ENCODE data around the gene MAP3K1. TPM values are rescaled to one million over a fixed set of nuclear protein-coding genes. Genes with fewer than 3 reads are reported as not detected.

Gene MAP3K1
- total RNA-seq, 4 donors from 2014 or later: 4.2 to 6.8 (median 5.4) TPM

DNA sequence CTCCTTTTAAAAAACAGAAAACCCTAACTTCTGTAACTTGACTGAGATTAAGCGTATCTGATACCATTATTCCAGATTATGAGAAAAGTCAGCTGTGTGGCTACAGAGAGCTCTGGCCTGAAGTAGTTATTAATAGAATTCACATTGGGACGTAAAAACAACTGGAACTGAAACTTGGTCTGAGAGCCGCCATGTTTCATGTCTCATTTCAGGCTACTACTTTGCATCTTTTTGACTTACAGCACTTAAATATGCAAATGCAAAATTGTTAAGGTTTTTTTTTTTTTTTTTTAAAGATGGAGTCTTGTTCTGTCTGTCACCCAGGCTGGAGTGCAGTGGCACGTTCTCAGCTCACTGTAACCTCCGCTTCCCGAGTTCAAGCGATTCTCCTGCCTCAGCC lies 25.2 kb downstream of the MAP3K1 start:
- no peak overlapping the region for H3K4me3 ChIP-seq
- no peak for DNase-seq
- H3K9me3 ChIP-seq: no peaks in the 10 kb centered on the region
- no peaks in the 10 kb centered on the region for H3K27me3 ChIP-seq
- ATAC-seq: no peak
- no peaks in the 10 kb centered on the region for H3K36me3 ChIP-seq
- intact Hi-C loops (cut with DNase I; ENCODE audit: low total_unique reads): no loop called here
- H3K4me1 ChIP-seq: peaks cover 21 to 51% of the 10 kb centered on the region in 2 donors
- in situ Hi-C loops (cut with MboI; ENCODE audit: low sequenced_read_pairs in 4 of 4): loop anchor here in 2 of 4 donors (10.0 to 25.0 kb wide), 2 partner anchors 903 to 906 kb away; no protein-coding TSS in a partner anchor
- TF ChIP-seq CTCF (IDR thresholded peaks at IDR 0.05 in 4 of 5, conservative IDR thresholded peaks at IDR 0.05 in 1 of 5) (no peak), POLR2A (IDR thresholded peaks at IDR 0.05) (no peak)
- no peak overlapping the region for H3K27ac ChIP-seq

DNA sequence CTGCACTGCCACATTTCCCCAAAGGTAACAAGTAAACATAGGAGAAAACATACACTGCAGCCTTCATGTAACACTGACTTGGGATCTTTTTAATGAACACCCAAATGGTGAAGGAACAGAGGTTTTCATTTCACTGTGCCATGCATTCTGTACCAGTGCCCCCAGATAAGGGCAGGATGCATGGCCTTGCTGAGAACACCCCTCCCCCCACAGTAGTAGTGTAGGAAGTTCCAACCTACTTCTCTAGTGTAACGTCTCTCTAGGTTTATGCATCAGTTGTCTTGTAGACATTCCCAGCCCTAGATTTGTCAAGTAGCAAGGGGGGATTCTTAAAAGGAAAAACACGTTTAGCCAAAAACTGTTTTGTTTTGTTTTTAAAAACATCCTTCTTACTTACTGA lies 29.9 kb downstream of the MAP3K1 start:
- in situ Hi-C loops (cut with MboI; ENCODE audit: low sequenced_read_pairs in 4 of 4): loop anchor here in 2 of 4 donors (10.0 to 25.0 kb wide), 2 partner anchors 908 to 910 kb away; no protein-coding TSS in a partner anchor
- ATAC-seq: no peak

GRCh38 chr5:56845904-56846480 lies 30.6 kb downstream of the MAP3K1 start:
- intact Hi-C loops (cut with DNase I; ENCODE audit: low total_unique reads) (no loop called here), in situ Hi-C loops (cut with MboI; ENCODE audit: low sequenced_read_pairs in 4 of 4) (loop anchor here in 2 of 4 donors (10.0 to 25.0 kb wide), 2 partner anchors 909 to 911 kb away; no protein-coding TSS in a partner anchor)
- TF ChIP-seq POLR2A (IDR thresholded peaks at IDR 0.05): no peak
- TF ChIP-seq CTCF (IDR thresholded peaks at IDR 0.05 in 4 of 5, conservative IDR thresholded peaks at IDR 0.05 in 1 of 5): no peak
- no peaks in the 10 kb centered on the region for H3K36me3 ChIP-seq
- no peak overlapping the region for H3K4me3 ChIP-seq
- no peaks in the 10 kb centered on the region for H3K27me3 ChIP-seq
- H3K27ac ChIP-seq: no peak overlapping the region
- DNase-seq (no peak), ATAC-seq (no peak)
- no peaks in the 10 kb centered on the region for H3K9me3 ChIP-seq
- H3K4me1 ChIP-seq: peaks cover 19 to 57% of the 10 kb centered on the region in 2 donors

More for the DNA sequence above, 29.9 kb downstream of the MAP3K1 start:
- Histone ChIP-seq H3K27ac (no peak overlapping the region), H3K27me3 (no peaks in the 10 kb centered on the region), H3K36me3 (no peaks in the 10 kb centered on the region), H3K9me3 (no peaks in the 10 kb centered on the region), H3K4me3 (no peak overlapping the region), H3K4me1 (peaks cover 26 to 60% of the 10 kb centered on the region in 2 donors)
- no peak for DNase-seq
- intact Hi-C loops (cut with DNase I; ENCODE audit: low total_unique reads): no loop called here
- TF ChIP-seq CTCF (IDR thresholded peaks at IDR 0.05 in 4 of 5, conservative IDR thresholded peaks at IDR 0.05 in 1 of 5) (no peak), POLR2A (IDR thresholded peaks at IDR 0.05) (no peak)

DNA sequence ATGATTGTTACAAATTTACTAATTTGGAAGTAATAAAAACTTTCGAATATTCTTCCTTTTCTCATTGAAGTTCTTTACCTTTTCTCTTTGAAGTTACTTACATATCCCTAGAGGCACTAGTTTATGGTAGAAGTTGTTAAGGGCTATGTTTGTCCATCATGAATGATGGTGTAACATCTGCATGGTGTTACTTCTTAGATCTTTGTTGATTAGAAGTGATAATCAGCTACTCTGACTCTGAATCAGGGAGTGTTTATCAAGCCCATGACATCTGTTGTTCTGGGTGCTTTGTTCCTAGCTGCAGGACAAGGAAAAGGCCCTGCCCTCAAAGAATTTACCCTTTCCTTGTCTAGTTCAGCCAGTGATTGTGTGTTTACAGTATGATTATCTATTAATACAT lies 32.9 kb downstream of the MAP3K1 start:
- H3K36me3 ChIP-seq: no peaks in the 10 kb centered on the region
- no peak overlapping the region for H3K27ac ChIP-seq
- peaks cover 21 to 59% of the 10 kb centered on the region in 2 donors for H3K4me1 ChIP-seq
- no peaks in the 10 kb centered on the region for H3K9me3 ChIP-seq
- in situ Hi-C loops (cut with MboI; ENCODE audit: low sequenced_read_pairs in 4 of 4): loop anchor here in 2 of 4 donors (10.0 to 25.0 kb wide), 2 partner anchors 911 to 913 kb away; no protein-coding TSS in a partner anchor
- ATAC-seq: no peak
- no peak for TF ChIP-seq POLR2A (IDR thresholded peaks at IDR 0.05)
- no peak for TF ChIP-seq CTCF (IDR thresholded peaks at IDR 0.05 in 4 of 5, conservative IDR thresholded peaks at IDR 0.05 in 1 of 5)
- DNase-seq: no peak
- no peaks in the 10 kb centered on the region for H3K27me3 ChIP-seq
- no peak overlapping the region for H3K4me3 ChIP-seq
- intact Hi-C loops (cut with DNase I; ENCODE audit: low total_unique reads): no loop called here
